Fibroblast of gingiva (primary cell): Measurements from ENCODE around the gene ASPN.

Experiments used
- DNase-seq: peaks from one replicate; pipeline ENCODE4 v3.0.0-alpha.2; 2011; ENCODE audit warnings: low read depth

ASPN gene

DNA sequence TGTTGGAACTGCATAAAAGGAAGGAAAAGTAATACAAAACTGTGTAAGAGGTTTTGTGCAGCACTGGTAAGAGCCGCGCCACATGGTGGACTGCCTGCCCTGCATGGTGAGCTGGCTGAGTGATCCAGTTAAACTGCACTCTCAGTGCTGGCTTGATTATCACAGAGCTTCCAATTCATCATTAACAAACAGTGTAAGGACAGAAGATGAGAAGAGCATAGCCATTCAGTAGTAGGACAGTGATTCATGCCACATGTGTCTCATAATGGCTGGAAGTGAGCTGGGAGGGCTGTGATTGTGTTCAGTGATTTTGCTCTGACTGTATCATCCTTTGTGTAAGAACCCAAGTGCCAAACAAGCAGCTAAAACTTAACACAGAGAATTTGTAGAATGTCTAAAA is 14.1 kb downstream of the ASPN start:
- DNase-seq: peak; percentile 21

DNA sequence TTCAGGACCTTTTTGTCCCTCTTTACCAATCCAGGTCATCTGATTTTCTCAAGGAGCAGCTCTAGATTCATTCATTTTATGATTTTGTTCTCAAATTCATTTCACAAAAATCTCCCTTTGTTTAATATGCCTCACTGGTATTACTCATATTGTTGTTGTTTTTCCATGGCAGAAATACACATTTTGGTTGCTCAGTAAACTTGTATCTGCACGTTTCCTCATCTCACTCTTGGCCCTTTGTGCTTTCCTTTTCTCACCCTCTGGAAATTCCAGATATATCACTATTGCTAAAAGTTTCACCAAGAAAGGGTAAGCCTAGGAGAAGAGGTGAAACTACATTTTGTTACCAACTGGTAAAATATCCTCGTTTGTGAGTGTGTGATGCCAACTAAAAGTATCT is 14.8 kb downstream of the ASPN start:
- no peak for DNase-seq

DNA sequence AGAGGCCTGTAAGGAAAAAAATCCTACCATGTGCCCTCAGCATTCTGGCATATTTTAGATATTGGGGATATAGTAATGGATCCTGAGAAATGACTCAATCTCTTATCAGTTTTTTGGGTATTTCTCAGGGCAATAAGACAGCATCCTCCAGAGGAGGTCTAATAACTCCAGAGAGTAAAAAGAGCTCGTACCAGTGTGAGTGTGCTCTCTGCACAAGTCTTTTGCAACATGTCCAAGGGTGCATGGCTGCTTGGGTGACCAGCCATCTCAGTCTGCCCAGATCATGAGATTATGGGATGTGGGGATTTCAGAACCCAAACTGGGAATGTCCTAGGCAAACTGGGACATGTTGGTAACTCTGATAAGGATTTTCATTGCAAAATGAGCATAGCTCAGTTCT is 15.3 kb downstream of the ASPN start:
- no peak for DNase-seq

- peak; percentile 90 for DNase-seq
Observed at GRCh38 chr9:92463984-92464383, 18.3 kb downstream of the ASPN start.

- no peak for DNase-seq
Observed at GRCh38 chr9:92463387-92463786, 18.9 kb downstream of the ASPN start.

- DNase-seq: no peak
Observed at GRCh38 chr9:92457576-92457975, 24.7 kb downstream of the ASPN start.

GRCh38 chr9:92455217-92455616 is 27.1 kb downstream of the ASPN start:
- DNase-seq: no peak

DNA sequence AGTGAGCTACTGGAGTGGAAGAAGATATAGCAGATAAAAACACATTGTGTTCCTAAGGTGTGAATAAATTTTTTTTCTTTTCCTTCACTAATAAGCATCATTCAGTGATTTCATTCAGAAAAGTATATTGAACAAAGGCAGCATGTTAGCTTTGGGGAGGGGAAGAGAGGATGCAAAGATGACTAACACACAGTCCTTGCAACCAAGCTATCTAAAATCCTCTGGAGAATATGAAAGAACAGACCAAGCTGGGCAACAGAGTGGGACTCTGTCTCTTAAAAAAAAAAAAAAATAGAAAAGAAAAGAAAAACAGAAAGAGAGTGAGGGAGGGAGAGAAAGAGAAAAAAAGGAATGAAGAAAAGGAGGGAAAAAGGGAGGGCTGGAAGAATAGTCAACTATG is 35.8 kb downstream of the ASPN start:
- DNase-seq: no peak

DNA sequence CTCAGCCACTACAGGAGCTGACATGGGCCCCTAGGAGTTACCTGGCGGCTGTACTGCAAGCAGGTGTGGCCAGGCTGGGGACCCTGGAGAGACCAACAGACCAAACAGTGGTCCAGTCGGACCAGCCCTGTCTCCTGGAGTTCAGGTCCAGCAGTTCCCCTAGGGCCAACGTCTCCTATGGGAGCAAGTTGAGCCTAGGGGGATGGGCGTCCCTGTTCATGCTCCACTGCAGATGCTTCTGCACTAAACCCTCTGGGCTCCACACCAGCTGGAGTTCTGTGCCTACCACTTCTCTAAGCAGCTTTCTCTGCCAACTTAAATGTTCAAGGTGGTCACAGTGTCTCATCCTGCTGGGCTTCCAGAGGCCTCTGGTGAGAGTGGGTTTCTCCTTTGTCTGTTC is 37.5 kb downstream of the ASPN start:
- no peak for DNase-seq

DNA sequence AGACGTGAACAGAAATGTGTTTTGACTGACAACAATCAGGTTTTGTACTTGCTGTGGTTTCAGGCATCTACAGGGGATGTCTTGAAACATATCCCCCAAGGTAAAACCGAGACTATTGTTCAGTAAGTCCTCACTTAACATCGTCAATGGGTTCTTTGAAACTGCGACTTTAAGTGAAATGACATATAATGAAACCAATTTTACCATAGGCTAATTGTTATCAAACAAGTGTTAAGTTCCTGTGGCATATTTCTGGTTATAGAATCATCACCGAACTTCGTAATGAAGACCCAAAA is 41.6 kb downstream of the ASPN start:
- DNase-seq: no peak

DNA sequence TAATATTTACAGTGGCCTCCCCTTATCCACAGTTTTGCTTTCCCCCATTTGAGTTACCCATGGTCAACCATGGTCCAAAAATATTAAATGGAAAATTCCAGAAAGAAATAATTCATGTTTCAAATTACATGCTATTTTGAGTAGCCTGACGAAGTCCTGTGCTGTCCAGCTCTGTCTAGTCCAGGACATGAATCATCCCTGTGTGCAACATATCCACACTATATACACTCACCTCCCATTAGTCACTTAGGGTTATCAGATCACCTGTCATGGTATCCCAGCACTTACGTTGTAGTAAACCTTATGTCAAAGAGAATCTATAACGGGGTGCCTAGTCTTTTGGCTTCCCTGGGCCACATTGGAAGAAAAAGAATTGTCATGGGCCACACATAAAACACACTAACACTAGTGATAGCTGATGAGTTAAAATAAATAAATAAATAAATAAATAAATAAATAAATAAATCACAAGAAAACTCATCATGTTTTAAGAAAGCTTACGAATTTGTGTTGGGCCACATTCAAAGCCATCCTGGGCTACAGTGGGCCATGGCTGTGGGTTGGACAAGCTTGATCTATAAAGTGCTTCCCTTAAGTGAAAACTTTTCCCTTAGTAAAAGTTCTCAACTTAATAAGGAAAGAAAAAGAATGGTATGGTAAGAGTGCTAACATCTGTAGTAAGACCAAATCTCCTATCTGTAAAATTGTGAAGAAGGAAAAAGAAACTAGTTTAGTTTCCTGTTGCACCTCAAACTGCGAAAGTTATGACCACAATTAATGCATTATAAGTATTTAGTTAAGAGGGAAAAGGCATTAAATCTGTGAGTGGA is 42.2 kb downstream of the ASPN start:
- DNase-seq: peak; percentile 69

- peak; percentile 18 for DNase-seq
Observed at GRCh38 chr9:92438900-92439526, 43.3 kb downstream of the ASPN start.

DNA sequence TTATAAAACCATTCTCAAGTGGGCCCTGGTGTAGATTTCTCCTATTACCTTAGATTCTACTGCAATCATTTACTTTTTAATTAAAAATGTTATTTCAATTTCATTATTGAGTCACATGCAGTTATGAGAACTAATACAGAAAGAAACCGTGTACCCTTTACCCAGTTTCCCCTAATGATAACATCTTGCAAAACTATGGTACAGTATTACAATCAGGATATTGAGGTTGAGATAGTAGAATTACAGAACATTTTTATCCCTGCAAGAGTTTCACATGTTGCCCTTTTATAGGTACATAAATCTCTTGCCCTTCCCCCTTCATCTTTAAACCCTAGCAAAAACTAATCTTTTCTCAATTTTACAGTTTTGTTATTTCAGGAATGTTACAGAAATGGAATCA is 47.0 kb downstream of the ASPN start:
- no peak for DNase-seq

DNA sequence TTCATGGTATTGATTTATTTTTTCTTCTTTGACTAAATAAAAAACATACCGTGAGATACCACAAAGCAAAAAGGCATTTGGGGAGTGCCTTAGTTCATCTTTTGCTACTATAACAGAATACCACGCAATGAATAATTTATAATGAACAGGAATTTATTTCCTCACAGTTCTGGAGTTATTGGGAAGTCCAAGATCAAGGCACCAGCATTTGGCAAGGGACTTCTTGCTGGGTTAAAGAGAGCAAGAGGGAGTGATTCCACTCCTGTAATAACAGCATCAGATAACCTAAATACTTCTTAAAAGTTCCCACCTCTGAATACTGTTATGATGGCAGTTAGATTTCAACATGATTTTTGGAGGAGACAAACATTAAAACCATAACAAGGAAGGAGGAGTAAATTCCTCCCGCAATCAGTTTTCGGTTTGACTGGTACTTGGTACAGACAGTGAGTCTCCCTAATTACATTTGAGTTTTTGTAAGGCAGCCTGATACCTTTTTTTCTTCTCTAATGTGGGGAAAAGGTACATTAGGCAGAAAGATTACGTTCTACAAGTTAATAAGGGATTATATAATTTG is 49.2 kb downstream of the ASPN start:
- peak; percentile 24 for DNase-seq

DNA sequence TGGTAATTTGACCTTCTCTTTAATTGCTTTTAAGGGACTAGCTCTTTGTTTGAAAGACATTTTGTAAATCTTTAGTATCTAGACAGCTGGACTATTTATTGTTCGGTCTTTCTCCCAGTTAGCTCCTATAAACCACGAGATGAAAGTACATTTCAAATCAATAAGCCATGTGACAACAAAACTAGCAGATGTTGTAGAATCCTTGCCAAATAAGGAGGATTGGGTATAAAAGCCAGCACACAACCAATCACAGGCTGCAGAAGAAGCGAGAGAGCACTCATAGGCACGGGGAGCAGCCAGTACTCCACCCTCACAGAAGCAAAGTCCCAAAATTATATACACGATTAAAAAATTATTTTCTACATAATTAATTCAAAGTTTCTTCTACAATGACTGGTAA is 50.0 kb downstream of the ASPN start:
- peak; percentile 61 for DNase-seq

- no peak for DNase-seq
Observed at GRCh38 chr9:92429836-92430235, 52.5 kb downstream of the ASPN start.

DNA sequence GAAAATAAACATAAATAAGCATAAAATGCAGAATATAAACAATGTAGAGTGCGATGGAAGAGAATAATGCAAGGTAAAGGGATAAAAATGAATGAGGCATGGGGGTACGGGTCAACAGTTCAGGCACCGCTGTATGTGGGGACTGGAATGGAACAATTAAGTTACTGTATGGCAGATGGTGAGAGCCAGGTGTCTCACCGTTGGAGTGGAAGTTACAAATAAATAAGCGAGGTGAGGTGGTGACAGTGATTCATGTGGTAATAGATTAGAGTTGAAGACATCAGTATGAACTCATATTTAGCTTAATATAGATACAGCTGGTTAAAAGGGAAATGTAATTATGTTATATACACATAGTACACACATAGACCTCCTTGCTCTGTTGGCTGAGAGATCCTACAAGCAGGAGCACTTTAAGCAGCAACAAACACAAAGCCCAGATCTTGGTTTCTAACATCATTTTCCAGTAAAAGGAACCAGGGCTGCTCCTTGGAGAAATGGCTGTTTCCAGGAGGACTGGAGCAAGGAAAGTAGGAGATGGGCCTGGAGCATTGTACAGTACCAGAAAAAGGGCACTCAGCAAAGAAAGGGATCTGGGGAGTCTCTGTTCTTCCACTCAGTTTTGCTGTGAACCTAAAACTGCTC is 55.7 kb downstream of the ASPN start:
- DNase-seq: no peak

- DNase-seq: peak; percentile 76
Observed at GRCh38 chr9:92425474-92425873, 56.8 kb downstream of the ASPN start.

- peak; percentile 86 for DNase-seq
Observed at GRCh38 chr9:92424340-92424739, 58.0 kb downstream of the ASPN start, which contains the start of gene OMD. Gene OMD (minus strand): TSS chr9:92424471. CDS start chr9:92417558, 6,913 bp downstream.

DNA sequence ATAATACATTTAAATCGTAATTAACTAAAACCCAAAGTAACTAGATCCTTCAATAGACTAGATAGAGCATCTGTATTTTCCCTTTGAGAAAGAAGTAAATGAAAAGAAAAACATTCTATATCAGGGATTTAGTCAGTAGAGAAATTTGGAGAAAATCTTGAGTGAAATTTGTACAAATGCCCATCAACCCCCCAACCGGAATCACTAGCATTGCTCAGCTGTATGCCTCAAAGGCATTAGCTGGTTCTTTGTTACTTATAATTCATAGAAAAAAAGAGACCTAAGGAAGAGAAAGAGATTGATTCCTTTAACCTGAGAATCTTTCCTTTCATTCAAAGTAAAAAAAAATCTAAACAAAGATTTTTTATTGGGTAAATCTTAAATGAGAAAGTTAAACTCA is 58.7 kb downstream of the ASPN start:
- no peak for DNase-seq

- DNase-seq: no peak
Observed at GRCh38 chr9:92422611-92423338, 59.5 kb downstream of the ASPN start.

GRCh38 chr9:92414566-92414965 is 67.7 kb downstream of the ASPN start:
- no peak for DNase-seq
